ENCODE data around the gene RPS6KA4.

GRCh38 chr11:64401775-64402174, 42.8 kb downstream of the RPS6KA4 start:
- TF ChIP-seq POLR2A (IDR thresholded peaks at IDR 0.05), result no peak
- TF ChIP-seq CTCF (IDR thresholded peaks at IDR 0.05), result no peak

Data from uterus (tissue), 2 donors.